Measurements from ENCODE around the gene NUP205. TPM values are rescaled to one million over a fixed set of nuclear protein-coding genes. Genes with fewer than 3 reads are reported as not detected.

NUP205 gene
- total and polyA plus RNA-seq, 2 of the 13 experiments (the other 11 are each of a cell fraction or from before 2014, with no cell fraction given), result 46.2 to 87.2 TPM

DNA sequence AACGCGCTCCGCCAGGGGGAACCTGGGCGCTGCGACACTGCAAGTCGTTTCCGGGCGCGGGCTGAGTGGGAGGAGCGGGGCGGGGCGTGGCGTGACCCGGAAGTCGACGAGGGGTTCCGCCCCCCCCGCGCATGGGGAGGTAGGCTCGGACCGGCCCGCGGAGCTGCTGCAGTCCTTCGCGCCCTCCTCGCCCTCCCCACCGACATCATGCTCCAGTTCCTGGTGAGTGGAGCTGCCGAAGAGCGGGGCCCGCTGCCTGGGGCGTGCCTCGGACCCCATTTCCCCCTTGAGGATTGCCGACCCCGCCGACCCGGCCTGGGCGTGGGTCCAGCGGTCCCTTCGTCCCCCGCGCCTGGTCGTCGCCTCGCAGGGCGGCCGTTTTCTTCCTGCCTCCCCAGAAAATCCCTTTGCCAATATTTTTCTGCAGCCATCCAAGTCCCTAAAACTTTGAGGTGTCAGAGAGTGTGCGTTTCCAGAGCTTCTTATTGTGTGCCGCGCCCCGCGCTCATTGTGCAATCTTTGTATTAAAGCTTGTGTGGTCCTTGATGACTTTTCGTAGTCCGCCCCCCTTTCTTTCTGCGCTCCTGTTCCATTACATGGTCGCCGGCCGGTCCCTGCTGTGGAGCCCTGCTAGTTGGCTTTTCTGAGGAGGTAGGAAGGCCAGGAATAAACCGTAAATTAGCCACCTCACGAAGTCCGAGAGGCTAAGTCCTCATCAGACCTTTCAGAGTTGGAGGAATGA lies 104.8 kb downstream of the NUP205 start, which contains the start of gene STMP1 (continued):
- TF ChIP-seq, protein P1, sequence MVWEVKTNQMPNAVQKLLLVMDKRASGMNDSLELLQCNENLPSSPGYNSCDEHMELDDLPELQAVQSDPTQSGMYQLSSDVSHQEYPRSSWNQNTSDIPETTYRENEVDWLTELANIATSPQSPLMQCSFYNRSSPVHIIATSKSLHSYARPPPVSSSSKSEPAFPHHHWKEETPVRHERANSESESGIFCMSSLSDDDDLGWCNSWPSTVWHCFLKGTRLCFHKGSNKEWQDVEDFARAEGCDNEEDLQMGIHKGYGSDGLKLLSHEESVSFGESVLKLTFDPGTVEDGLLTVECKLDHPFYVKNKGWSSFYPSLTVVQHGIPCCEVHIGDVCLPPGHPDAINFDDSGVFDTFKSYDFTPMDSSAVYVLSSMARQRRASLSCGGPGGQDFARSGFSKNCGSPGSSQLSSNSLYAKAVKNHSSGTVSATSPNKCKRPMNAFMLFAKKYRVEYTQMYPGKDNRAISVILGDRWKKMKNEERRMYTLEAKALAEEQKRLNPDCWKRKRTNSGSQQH (CRISPR knock-in tag; IDR thresholded peaks at IDR 0.05; ENCODE audit: low read depth), result peak; percentile 89; the same call in 1 of the 2 replicates
- no peak; the same call in 1 of the 2 replicates for TF ChIP-seq ZNF256 (CRISPR knock-in tag; conservative IDR thresholded peaks at IDR 0.05)
- TF ChIP-seq CCAR2 (optimal IDR thresholded peaks at IDR 0.05; ENCODE audit: low read depth, low read length), result no peak
- no peak for TF ChIP-seq ZNF30 (CRISPR knock-in tag; IDR thresholded peaks at IDR 0.05)
- peak; percentile 100 for TF ChIP-seq GABPB1 (CRISPR knock-in tag; IDR thresholded peaks at IDR 0.05)
- TF ChIP-seq ZNF530 (CRISPR knock-in tag; IDR thresholded peaks at IDR 0.05; ENCODE audit: low read depth), result no peak
- TF ChIP-seq, protein P2, sequence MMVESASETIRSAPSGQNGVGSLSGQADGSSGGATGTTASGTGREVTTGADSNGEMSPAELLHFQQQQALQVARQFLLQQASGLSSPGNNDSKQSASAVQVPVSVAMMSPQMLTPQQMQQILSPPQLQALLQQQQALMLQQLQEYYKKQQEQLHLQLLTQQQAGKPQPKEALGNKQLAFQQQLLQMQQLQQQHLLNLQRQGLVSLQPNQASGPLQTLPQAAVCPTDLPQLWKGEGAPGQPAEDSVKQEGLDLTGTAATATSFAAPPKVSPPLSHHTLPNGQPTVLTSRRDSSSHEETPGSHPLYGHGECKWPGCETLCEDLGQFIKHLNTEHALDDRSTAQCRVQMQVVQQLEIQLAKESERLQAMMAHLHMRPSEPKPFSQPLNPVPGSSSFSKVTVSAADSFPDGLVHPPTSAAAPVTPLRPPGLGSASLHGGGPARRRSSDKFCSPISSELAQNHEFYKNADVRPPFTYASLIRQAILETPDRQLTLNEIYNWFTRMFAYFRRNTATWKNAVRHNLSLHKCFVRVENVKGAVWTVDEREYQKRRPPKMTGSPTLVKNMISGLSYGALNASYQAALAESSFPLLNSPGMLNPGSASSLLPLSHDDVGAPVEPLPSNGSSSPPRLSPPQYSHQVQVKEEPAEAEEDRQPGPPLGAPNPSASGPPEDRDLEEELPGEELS (CRISPR knock-in tag; IDR thresholded peaks at IDR 0.05), result no peak; the same call in 1 of the 2 replicates
- TF ChIP-seq FOXP1 (IDR thresholded peaks at IDR 0.05), result no peak
- TF ChIP-seq FOXP1 (CRISPR knock-in tag; IDR thresholded peaks at IDR 0.05), result no peak; the same call in 1 of the 2 replicates
- no peak for TF ChIP-seq SMC3 (IDR thresholded peaks at IDR 0.05; ENCODE audit: low read length)
- no peak for TF ChIP-seq ZNF468 (CRISPR knock-in tag; IDR thresholded peaks at IDR 0.05)
- TF ChIP-seq ZNF431 (CRISPR knock-in tag; IDR thresholded peaks at IDR 0.05; ENCODE audit: borderline replicate concordance, low read depth), result peak; percentile 69; the same call in 1 of the 2 replicates
- TF ChIP-seq ZNF713 (CRISPR knock-in tag; IDR thresholded peaks at IDR 0.05), result no peak
- peak; percentile 31 for TF ChIP-seq ZNF263 (CRISPR knock-in tag; IDR thresholded peaks at IDR 0.05)
- TF ChIP-seq, protein P3, sequence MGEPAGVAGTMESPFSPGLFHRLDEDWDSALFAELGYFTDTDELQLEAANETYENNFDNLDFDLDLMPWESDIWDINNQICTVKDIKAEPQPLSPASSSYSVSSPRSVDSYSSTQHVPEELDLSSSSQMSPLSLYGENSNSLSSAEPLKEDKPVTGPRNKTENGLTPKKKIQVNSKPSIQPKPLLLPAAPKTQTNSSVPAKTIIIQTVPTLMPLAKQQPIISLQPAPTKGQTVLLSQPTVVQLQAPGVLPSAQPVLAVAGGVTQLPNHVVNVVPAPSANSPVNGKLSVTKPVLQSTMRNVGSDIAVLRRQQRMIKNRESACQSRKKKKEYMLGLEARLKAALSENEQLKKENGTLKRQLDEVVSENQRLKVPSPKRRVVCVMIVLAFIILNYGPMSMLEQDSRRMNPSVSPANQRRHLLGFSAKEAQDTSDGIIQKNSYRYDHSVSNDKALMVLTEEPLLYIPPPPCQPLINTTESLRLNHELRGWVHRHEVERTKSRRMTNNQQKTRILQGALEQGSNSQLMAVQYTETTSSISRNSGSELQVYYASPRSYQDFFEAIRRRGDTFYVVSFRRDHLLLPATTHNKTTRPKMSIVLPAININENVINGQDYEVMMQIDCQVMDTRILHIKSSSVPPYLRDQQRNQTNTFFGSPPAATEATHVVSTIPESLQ (CRISPR knock-in tag; conservative IDR thresholded peaks at IDR 0.05), result no peak
- 0 out of 2 replicates have a peak, but pooled peaks have one; percentile 45 for TF ChIP-seq ZNF552 (CRISPR knock-in tag; IDR thresholded peaks at IDR 0.05; ENCODE audit: borderline replicate concordance)
- no peak for TF ChIP-seq THYN1 (CRISPR knock-in tag; IDR thresholded peaks at IDR 0.05; ENCODE audit: borderline replicate concordance, low read depth)
- TF ChIP-seq, protein P4, sequence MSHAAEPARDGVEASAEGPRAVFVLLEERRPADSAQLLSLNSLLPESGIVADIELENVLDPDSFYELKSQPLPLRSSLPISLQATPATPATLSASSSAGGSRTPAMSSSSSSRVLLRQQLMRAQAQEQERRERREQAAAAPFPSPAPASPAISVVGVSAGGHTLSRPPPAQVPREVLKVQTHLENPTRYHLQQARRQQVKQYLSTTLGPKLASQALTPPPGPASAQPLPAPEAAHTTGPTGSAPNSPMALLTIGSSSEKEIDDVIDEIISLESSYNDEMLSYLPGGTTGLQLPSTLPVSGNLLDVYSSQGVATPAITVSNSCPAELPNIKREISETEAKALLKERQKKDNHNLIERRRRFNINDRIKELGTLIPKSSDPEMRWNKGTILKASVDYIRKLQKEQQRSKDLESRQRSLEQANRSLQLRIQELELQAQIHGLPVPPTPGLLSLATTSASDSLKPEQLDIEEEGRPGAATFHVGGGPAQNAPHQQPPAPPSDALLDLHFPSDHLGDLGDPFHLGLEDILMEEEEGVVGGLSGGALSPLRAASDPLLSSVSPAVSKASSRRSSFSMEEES (CRISPR knock-in tag; IDR thresholded peaks at IDR 0.05), result peak; percentile 40; the same call in 1 of the 2 replicates
- no peak for TF ChIP-seq ATF1 (CRISPR knock-in tag; IDR thresholded peaks at IDR 0.05)
- TF ChIP-seq, protein P5, sequence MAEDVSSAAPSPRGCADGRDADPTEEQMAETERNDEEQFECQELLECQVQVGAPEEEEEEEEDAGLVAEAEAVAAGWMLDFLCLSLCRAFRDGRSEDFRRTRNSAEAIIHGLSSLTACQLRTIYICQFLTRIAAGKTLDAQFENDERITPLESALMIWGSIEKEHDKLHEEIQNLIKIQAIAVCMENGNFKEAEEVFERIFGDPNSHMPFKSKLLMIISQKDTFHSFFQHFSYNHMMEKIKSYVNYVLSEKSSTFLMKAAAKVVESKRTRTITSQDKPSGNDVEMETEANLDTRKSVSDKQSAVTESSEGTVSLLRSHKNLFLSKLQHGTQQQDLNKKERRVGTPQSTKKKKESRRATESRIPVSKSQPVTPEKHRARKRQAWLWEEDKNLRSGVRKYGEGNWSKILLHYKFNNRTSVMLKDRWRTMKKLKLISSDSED (CRISPR knock-in tag; IDR thresholded peaks at IDR 0.05), result no peak
- no peak for TF ChIP-seq CBX2 (IDR thresholded peaks at IDR 0.05; ENCODE audit: low read depth, low read length)
- no peak for TF ChIP-seq CBX2 (CRISPR knock-in tag; IDR thresholded peaks at IDR 0.05; ENCODE audit: low read depth)

Data from HepG2 (cell line).